ENCODE measurements around the gene IL18RAP.

The IL18RAP gene

GRCh38 chr2:102422910-102423309 lies at the start of gene IL18RAP:
Gene IL18RAP (plus strand): TSS chr2:102423160. CDS start chr2:102423278, 118 bp downstream.
- no peak for DNase-seq (ENCODE audit: low spot score)

- DNase-seq (ENCODE audit: low spot score): no peak
These were observed 46.8 kb upstream of the IL18RAP start for GRCh38 chr2:102376052-102376591.

- DNase-seq (ENCODE audit: low spot score): no peak
These were observed 39.2 kb upstream of the IL18RAP start for GRCh38 chr2:102383722-102384121.

- DNase-seq (ENCODE audit: low spot score): no peak
These were observed 37.4 kb upstream of the IL18RAP start for GRCh38 chr2:102385522-102385921.

- no peak for DNase-seq (ENCODE audit: low spot score)
These were observed 37.0 kb upstream of the IL18RAP start for GRCh38 chr2:102386004-102386403.

GRCh38 chr2:102386867-102387541 lies 36.0 kb upstream of the IL18RAP start:
- no peak for DNase-seq (ENCODE audit: low spot score)

GRCh38 chr2:102387763-102388546 lies 35.0 kb upstream of the IL18RAP start:
- DNase-seq (ENCODE audit: low spot score): no peak

GRCh38 chr2:102391565-102391964 lies 31.4 kb upstream of the IL18RAP start:
- no peak for DNase-seq (ENCODE audit: low spot score)

GRCh38 chr2:102392096-102392495 lies 30.9 kb upstream of the IL18RAP start:
- DNase-seq (ENCODE audit: low spot score): no peak

- DNase-seq (ENCODE audit: low spot score): no peak
These were observed 30.0 kb upstream of the IL18RAP start for GRCh38 chr2:102392942-102393341.

GRCh38 chr2:102396012-102396411 lies 26.9 kb upstream of the IL18RAP start:
- DNase-seq (ENCODE audit: low spot score): no peak

- DNase-seq (ENCODE audit: low spot score): no peak
These were observed 25.8 kb upstream of the IL18RAP start for GRCh38 chr2:102397209-102397608.

GRCh38 chr2:102399499-102400141 lies 23.3 kb upstream of the IL18RAP start:
- DNase-seq (ENCODE audit: low spot score): no peak

GRCh38 chr2:102401456-102401855 lies 21.5 kb upstream of the IL18RAP start:
- DNase-seq (ENCODE audit: low spot score): no peak

GRCh38 chr2:102401865-102402264 lies 21.1 kb upstream of the IL18RAP start:
- no peak for DNase-seq (ENCODE audit: low spot score)

- DNase-seq (ENCODE audit: low spot score): no peak
These were observed 12.0 kb upstream of the IL18RAP start for GRCh38 chr2:102410952-102411351.

GRCh38 chr2:102412199-102412598 lies 10.8 kb upstream of the IL18RAP start:
- no peak for DNase-seq (ENCODE audit: low spot score)

- DNase-seq (ENCODE audit: low spot score): no peak
These were observed 5.0 kb upstream of the IL18RAP start for GRCh38 chr2:102417946-102418345.

- no peak for DNase-seq (ENCODE audit: low spot score)
These were observed 4.5 kb upstream of the IL18RAP start for GRCh38 chr2:102418421-102418961.

- DNase-seq (ENCODE audit: low spot score): no peak
These were observed 2.7 kb upstream of the IL18RAP start for GRCh38 chr2:102420290-102420689.

- no peak for DNase-seq (ENCODE audit: low spot score)
These were observed 835 bp upstream of the IL18RAP start for GRCh38 chr2:102421890-102422759.

Data from RKO (cell line).